Subcutaneous adipose tissue (tissue), 4 donors: ENCODE data around the gene ABCC11. TPM values are rescaled to one million over a fixed set of nuclear protein-coding genes. Genes with fewer than 3 reads are reported as not detected.

Experiments
- total RNA-seq, 4 donors: library from RNA; depleted of rRNA; stranded (reverse); fragments of >200 nt; gene quantifications; one replicate each; pipeline ENCODE4 v1.1.0, GENCODE V29; 2016
- TF ChIP-seq, protein P1 (sequence below): fragments of 450-650 bp; IDR thresholded peaks from one replicate; pipeline ENCODE4 v1.5.1; 2016; ENCODE audit warnings: low read depth, mild to moderate bottlenecking, control low read depth, antibody characterized with exemption, moderate library complexity

The ABCC11 gene
- total RNA-seq, 4 donors from 2014 or later = 0.44 TPM; not detected in 3

DNA sequence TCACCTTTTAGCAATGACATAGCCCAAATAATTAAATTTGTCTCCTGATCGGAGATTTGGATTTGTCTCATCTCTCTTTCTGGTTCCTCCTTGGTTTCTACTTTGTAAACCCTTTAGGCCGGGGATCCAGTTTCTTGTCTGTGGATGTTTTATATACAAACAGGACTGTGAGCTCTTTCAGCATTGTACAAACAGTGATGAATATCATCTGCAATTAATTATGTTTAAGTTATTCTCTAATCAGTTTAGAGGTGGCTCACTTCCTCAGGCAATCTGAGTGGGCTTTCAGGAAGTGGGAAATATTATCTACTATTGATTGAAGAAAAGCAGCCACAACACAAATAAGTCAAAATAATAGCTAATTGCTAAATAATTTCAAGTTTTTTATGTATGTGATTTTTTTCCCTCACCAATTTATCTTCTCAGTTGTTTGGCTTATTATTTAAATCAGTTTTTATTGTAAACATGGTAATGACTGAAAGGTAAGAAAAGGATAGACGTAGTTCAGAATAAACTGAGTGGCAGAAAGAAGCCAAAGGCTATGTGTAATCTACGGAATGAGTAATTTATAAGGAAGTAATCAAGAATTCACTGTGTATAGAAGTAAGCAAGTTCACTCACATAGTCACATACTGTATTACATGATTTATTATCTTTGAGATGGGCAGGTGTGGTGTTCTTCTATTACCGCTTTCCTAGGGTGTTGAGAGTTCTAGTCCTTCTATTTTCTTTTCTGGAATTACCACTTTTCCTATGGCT, 3.4 kb upstream of the ABCC11 start:
- TF ChIP-seq, protein P1, sequence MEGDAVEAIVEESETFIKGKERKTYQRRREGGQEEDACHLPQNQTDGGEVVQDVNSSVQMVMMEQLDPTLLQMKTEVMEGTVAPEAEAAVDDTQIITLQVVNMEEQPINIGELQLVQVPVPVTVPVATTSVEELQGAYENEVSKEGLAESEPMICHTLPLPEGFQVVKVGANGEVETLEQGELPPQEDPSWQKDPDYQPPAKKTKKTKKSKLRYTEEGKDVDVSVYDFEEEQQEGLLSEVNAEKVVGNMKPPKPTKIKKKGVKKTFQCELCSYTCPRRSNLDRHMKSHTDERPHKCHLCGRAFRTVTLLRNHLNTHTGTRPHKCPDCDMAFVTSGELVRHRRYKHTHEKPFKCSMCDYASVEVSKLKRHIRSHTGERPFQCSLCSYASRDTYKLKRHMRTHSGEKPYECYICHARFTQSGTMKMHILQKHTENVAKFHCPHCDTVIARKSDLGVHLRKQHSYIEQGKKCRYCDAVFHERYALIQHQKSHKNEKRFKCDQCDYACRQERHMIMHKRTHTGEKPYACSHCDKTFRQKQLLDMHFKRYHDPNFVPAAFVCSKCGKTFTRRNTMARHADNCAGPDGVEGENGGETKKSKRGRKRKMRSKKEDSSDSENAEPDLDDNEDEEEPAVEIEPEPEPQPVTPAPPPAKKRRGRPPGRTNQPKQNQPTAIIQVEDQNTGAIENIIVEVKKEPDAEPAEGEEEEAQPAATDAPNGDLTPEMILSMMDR = no peak

DNA sequence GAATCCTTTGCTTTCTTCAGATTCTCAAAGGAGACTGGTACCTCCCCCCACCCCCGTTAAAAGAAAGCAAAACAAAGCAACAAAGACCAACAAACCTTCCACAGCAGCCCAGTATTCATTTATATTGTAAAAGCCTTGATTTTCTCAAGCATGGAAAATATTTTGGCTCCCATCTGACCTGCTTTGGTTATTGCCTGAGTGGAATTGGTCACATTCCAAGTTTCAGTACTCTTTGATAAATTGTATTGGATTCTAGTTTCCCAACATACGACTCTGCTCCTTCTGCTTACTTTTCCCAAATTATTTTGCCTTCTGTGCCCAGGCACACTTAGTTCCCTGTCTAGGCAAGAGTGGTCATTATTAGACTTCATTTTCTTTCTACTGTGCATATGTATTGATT, 1.3 kb downstream of the ABCC11 start:
- TF ChIP-seq, protein P1 = no peak

DNA sequence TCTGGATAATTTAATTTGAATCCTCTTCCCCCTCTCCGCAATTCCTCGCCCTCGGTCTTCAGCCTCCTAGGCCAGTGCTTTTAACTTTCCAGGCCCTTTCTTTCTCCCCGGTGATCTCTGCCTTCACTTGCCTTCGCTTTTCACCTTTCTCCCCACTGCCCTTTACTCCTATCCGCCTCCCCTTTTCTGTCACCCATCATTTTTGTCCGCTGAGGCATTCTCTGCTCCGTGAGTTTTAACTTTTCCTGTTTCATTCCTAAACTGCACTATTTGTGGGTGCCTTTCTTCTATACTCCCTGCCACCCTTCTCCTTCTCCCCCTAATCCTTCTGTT, 2.5 kb downstream of the ABCC11 start:
- TF ChIP-seq, protein P1 = no peak

DNA sequence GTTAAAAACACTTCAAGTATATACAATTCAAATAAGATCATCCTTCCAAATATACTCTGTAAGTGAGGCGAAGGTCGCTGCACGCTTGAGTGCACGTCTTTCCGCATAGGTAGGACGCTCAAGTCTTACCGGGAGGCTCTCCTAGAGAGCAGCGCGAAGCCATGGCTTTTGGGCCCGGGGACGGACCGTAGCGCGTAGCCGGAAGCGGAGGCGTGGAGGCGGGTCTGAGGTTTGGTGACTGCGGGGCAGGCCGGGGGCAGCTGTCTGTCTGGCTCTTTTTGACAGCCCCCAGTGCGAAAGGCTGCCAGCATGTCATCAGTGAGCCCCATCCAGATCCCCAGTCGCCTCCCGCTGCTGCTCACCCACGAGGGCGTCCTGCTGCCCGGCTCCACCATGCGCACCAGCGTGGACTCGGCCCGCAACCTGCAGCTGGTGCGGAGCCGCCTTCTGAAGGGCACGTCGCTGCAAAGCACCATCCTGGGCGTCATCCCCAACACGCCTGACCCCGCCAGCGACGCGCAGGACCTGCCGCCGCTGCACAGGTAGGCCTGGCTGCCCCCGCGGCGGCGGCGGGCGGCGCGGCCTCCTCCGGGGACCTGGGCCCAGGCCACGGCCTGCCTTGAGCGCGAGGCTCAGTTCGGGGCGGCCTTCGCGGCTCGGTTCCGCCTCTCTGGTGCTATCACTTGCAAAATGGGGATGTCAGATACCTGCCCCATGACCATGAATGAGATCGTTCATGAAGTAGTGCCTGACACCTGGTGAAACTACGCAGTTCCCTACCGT, 3.1 kb downstream of the ABCC11 start, which contains the start of gene LONP2:
LONP2 (plus strand) TSS at position 221 of the 783 bp plus-strand sequence; CDS start at position 310, 89 bp downstream.
- TF ChIP-seq, protein P1 = no peak

DNA sequence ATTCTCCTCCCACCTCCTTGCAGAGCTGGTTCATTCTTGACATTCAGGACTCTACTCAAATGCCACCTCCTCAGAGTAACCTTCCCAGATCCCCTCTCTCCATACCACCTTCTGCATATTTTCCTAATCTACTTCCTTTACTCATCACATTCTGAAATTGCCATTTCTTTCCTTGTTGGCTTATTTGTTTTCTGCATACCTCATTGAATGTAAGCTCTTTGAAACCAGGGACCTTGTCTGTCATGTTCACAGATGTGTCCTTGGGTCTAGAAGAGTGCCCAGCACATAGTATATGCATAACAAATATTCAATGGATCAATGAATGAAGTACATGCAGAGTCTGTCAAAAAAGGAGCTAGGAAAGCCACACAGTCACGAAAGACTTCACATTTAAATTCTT, 11.1 kb downstream of the ABCC11 start:
- TF ChIP-seq, protein P1 = no peak

DNA sequence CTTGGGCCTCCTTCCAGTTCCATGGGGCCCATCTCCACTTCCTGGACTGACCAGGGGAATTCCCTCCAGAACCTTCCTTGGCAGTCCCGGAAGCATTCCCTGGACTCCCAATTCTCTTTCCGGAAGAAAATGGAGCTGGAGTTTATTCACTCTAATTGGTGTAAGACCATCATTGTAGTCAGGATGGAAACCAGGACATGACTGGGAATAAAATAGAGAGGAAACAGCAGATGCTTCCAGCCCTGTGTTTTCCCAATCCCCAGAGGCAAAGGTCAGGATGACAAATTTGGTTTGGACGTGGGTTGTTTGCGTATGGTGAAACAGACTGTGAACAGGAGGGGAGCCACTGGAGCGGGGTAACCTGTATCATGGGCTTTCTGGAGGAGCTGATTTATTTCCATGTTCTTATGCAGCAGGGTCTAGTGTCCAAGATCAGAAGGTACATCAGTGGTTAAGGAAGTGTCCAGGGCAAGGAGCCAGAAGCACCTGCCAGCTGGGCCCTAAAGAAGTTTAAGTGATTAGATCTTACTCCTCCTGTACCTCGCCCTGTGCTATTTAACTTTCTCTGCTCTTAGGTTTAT, 11.7 kb downstream of the ABCC11 start:
- TF ChIP-seq, protein P1 = no peak

DNA sequence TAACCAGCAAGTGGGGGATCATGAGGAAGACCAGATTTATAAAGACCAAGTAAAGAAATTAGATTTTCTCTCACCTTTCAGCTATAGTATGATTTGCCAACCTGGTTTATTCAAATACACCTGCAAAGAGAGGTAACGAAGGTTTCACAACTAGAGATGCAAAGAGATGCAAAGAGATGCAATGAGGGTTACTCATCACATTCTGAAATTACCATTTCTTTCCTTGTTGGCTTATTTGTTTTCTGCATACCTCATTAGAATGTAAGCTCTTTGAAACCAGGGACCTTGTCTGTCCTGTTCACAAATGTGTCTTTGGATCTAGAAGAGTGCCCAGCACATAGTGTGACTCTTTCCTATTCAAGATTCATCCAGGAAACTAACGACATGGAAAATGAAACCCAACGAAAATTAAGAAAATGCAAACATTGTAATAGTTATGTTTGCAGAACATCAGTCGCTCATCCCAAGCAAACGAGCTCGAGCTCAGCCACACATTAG, 12.2 kb downstream of the ABCC11 start:
- TF ChIP-seq, protein P1 = no peak
